Hippocampal formation (tissue), 2 donors: Measurements from ENCODE around the gene AMIGO1.

Experiments
- DNase-seq, 2 donors: peaks; one replicate each; lab custom pipeline; 2025; lab: John Stamatoyannopoulos, UW

The AMIGO1 gene

GRCh38 chr1:109532365-109533136 is 23.0 kb upstream of the AMIGO1 start:
- DNase-seq: peak; percentile 52 to 86

- DNase-seq: no peak
These were observed 22.4 kb upstream of the AMIGO1 start for GRCh38 chr1:109531826-109532364.

GRCh38 chr1:109531380-109531779 is 21.9 kb upstream of the AMIGO1 start:
- DNase-seq: no peak

- DNase-seq: peak; percentile 37 to 48
These were observed 21.0 kb upstream of the AMIGO1 start for GRCh38 chr1:109530457-109531087.

GRCh38 chr1:109529881-109530456 is 20.4 kb upstream of the AMIGO1 start:
- peak in 1 of 2 donors; percentile 48 for DNase-seq

- DNase-seq: no peak
These were observed 19.2 kb upstream of the AMIGO1 start for GRCh38 chr1:109528712-109529111.

- DNase-seq: no peak
These were observed 18.5 kb upstream of the AMIGO1 start for GRCh38 chr1:109527846-109528695.

- DNase-seq: no peak
These were observed 17.7 kb upstream of the AMIGO1 start for GRCh38 chr1:109527098-109527811.

GRCh38 chr1:109523706-109524105 is 14.2 kb upstream of the AMIGO1 start:
- no peak for DNase-seq

- DNase-seq: no peak
These were observed 12.5 kb upstream of the AMIGO1 start for GRCh38 chr1:109522026-109522425.

GRCh38 chr1:109521002-109521951 is 11.8 kb upstream of the AMIGO1 start:
- DNase-seq: no peak

GRCh38 chr1:109517337-109517736 is 7.8 kb upstream of the AMIGO1 start:
- no peak for DNase-seq

GRCh38 chr1:109516872-109517271 is 7.3 kb upstream of the AMIGO1 start:
- DNase-seq: no peak

GRCh38 chr1:109514846-109515245 is 5.3 kb upstream of the AMIGO1 start:
- DNase-seq: no peak

- DNase-seq: no peak
These were observed 3.7 kb upstream of the AMIGO1 start for GRCh38 chr1:109513110-109513710.

GRCh38 chr1:109508873-109509175 is 703 bp downstream of the AMIGO1 start:
- no peak for DNase-seq

GRCh38 chr1:109508001-109508872 is 1.3 kb downstream of the AMIGO1 start:
- DNase-seq: no peak

- no peak for DNase-seq
These were observed 4.6 kb downstream of the AMIGO1 start for GRCh38 chr1:109504974-109505373.

GRCh38 chr1:109503935-109504334 is 5.6 kb downstream of the AMIGO1 start:
- DNase-seq: no peak
